Frontal cortex (tissue), 4 donors: ENCODE data around the gene CCNB1IP1. TPM values are rescaled to one million over a fixed set of nuclear protein-coding genes. Genes with fewer than 3 reads are reported as not detected.
A peak's percentile ranks its signal among the peaks of the same experiment; 100 is the strongest.
"Not testable (repeated sequence)": the region's sequence is repeated elsewhere in the genome, so short reads cannot be mapped to it uniquely, and the experiment has no call there.

Experiments
- DNase-seq, 2 donors: peaks; one replicate each; pipeline ENCODE4 v3.0.0; 2012; ENCODE audit warnings: low spot score in 2 of 2
- FAIRE-seq: peaks from 2 replicates; lab custom pipeline; 2012; peaks lifted over from hg19 to GRCh38; lab: Jason Lieb, UNC
- total RNA-seq: library from RNA; depleted of rRNA; stranded (reverse); fragments of >200 nt; gene quantifications from one replicate; pipeline ENCODE4 v1.2.3, GENCODE V29; 2014
- donor health status: control.
- donor health status: control.
- donor health status: control.

Gene CCNB1IP1
- total RNA-seq, 1 donor from 2014 or later = 86.0 TPM

- not testable (repeated sequence) for DNase-seq, FAIRE-seq
Observed at GRCh38 chr14:20341032-20341431, 8.0 kb upstream of the CCNB1IP1 start.

- DNase-seq (no peak), FAIRE-seq (no peak)
Observed at GRCh38 chr14:20334017-20334416, 938 bp upstream of the CCNB1IP1 start.

GRCh38 chr14:20333494-20333841 is 389 bp upstream of the CCNB1IP1 start:
- FAIRE-seq (no peak), DNase-seq (no peak)

- FAIRE-seq = no peak
- no peak for DNase-seq
Observed at GRCh38 chr14:20332431-20332787, 670 bp downstream of the CCNB1IP1 start.

- no peak for FAIRE-seq
- no peak for DNase-seq
Observed at GRCh38 chr14:20331053-20331613, 1.9 kb downstream of the CCNB1IP1 start.

GRCh38 chr14:20329355-20329754 is 3.7 kb downstream of the CCNB1IP1 start:
- DNase-seq (no peak), FAIRE-seq (no peak)

GRCh38 chr14:20328705-20329104 is 4.4 kb downstream of the CCNB1IP1 start:
- DNase-seq (no peak), FAIRE-seq (no peak)

GRCh38 chr14:20327005-20327869 is 5.8 kb downstream of the CCNB1IP1 start:
- FAIRE-seq (peak; percentile 94), DNase-seq (peak; percentile 36 to 58)

- no peak for DNase-seq
- no peak for FAIRE-seq
Observed at GRCh38 chr14:20317720-20318119, 15.4 kb downstream of the CCNB1IP1 start.

- DNase-seq (no peak), FAIRE-seq (no peak)
Observed at GRCh38 chr14:20314026-20314425, 19.1 kb downstream of the CCNB1IP1 start.

- DNase-seq (peak in 1 of 2 donors; percentile 16), FAIRE-seq (no peak)
Observed at GRCh38 chr14:20306079-20306423, 27.0 kb downstream of the CCNB1IP1 start.

GRCh38 chr14:20305265-20306078 is 27.6 kb downstream of the CCNB1IP1 start, which contains the start of gene TTC5:
TTC5 (minus strand) TSS chr14:20305951; CDS start chr14:20305937, 14 bp downstream.
- FAIRE-seq (no peak), DNase-seq (peak; percentile 80 to 81)

GRCh38 chr14:20302042-20302755 is 30.9 kb downstream of the CCNB1IP1 start:
- FAIRE-seq (no peak), DNase-seq (no peak)

GRCh38 chr14:20295067-20295466 is 38.0 kb downstream of the CCNB1IP1 start:
- FAIRE-seq = no peak
- no peak for DNase-seq

GRCh38 chr14:20294636-20295035 is 38.4 kb downstream of the CCNB1IP1 start:
- FAIRE-seq = no peak
- no peak for DNase-seq

- DNase-seq, FAIRE-seq: not testable (repeated sequence)
Observed at GRCh38 chr14:20281998-20282397, 51.1 kb downstream of the CCNB1IP1 start.

- DNase-seq, FAIRE-seq: not testable (repeated sequence)
Observed at GRCh38 chr14:20280265-20280664, 52.8 kb downstream of the CCNB1IP1 start.

- FAIRE-seq (no peak), DNase-seq (no peak)
Observed at GRCh38 chr14:20278414-20278813, 54.7 kb downstream of the CCNB1IP1 start.

GRCh38 chr14:20277409-20277808 is 55.7 kb downstream of the CCNB1IP1 start:
- DNase-seq (no peak), FAIRE-seq (no peak)

- DNase-seq (no peak), FAIRE-seq (no peak)
Observed at GRCh38 chr14:20274062-20274461, 59.0 kb downstream of the CCNB1IP1 start.
